Endothelial cell of umbilical vein (primary cell): Measurements from ENCODE around the gene ANKEF1.

Experiments used
- POLR2A ChIP-seq: IDR thresholded peaks from 2 replicates; pipeline ENCODE4 v1.6.1; 2012; ENCODE audit warnings: low read depth, mild to moderate bottlenecking, control low read depth, low read length
- POLR2AphosphoS5 ChIP-seq: IDR thresholded peaks from 2 replicates; pipeline ENCODE4 v1.6.1; 2012; ENCODE audit warnings: low read depth, mild to moderate bottlenecking, control low read depth, low read length, moderate library complexity; ENCODE audit not compliant: insufficient read depth
- TF ChIP-seq, protein P1 (sequence below), 2 donors: IDR thresholded peaks; 1 replicate in 1 of 2; 2 replicates in 1 of 2; pipeline ENCODE4 v1.5.1; 2011; ENCODE audit warnings: low read length in 2 of 2, mild to moderate bottlenecking in 2 of 2, moderate library complexity in 2 of 2, control low read depth in 1 of 2, inconsistent platforms in 1 of 2, low read depth in 1 of 2; ENCODE audit not compliant: insufficient read depth in 1 of 2; ENCODE audit errors: extremely low read depth in 1 of 2
- TF ChIP-seq, protein P2 (sequence below): IDR thresholded peaks from 2 replicates; pipeline ENCODE4 v1.6.1; 2011; ENCODE audit not compliant: insufficient read depth, insufficient read length

GRCh38 chr20:10089871-10090587 is 55.2 kb downstream of the ANKEF1 start:
- TF ChIP-seq, protein P1, sequence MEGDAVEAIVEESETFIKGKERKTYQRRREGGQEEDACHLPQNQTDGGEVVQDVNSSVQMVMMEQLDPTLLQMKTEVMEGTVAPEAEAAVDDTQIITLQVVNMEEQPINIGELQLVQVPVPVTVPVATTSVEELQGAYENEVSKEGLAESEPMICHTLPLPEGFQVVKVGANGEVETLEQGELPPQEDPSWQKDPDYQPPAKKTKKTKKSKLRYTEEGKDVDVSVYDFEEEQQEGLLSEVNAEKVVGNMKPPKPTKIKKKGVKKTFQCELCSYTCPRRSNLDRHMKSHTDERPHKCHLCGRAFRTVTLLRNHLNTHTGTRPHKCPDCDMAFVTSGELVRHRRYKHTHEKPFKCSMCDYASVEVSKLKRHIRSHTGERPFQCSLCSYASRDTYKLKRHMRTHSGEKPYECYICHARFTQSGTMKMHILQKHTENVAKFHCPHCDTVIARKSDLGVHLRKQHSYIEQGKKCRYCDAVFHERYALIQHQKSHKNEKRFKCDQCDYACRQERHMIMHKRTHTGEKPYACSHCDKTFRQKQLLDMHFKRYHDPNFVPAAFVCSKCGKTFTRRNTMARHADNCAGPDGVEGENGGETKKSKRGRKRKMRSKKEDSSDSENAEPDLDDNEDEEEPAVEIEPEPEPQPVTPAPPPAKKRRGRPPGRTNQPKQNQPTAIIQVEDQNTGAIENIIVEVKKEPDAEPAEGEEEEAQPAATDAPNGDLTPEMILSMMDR (IDR thresholded peaks at IDR 0.05; ENCODE audit: extremely low read depth in 1 of 2, insufficient read depth in 1 of 2, low read depth in 1 of 2, low read length in 2 of 2): no peak
- TF ChIP-seq POLR2A: no peak
- no peak for TF ChIP-seq POLR2AphosphoS5
- TF ChIP-seq, protein P2, sequence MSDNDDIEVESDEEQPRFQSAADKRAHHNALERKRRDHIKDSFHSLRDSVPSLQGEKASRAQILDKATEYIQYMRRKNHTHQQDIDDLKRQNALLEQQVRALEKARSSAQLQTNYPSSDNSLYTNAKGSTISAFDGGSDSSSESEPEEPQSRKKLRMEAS: no peak
